Erythroblast (primary cell): ENCODE data around the gene TMEM82.

ENCODE experiments used
- GATA1 ChIP-seq: IDR thresholded peaks from 2 replicates; pipeline ENCODE4 v1.6.1; 2011; ENCODE audit warnings: low read depth, mild to moderate bottlenecking, control low read depth, low read length, moderate library complexity
- POLR2A ChIP-seq: IDR thresholded peaks from 2 replicates; pipeline ENCODE4 v1.6.1; 2011; ENCODE audit warnings: mild to moderate bottlenecking, low read length

- no peak for TF ChIP-seq POLR2A
- TF ChIP-seq GATA1: no peak
These were observed 3.0 kb upstream of the TMEM82 start for GRCh38 chr1:15739259-15739658.
